ENCODE data around the gene IFNGR1. TPM values are rescaled to one million over a fixed set of nuclear protein-coding genes. Genes with fewer than 3 reads are reported as not detected.

Gene IFNGR1
- total and polyA plus RNA-seq, 2 experiments from 2014 or later, result 22.8 to 23.2 TPM

- H3K4me2 ChIP-seq, result no peak overlapping the region
- ATAC-seq (no peak), DNase-seq (ENCODE audit: low spot score) (no peak)
- peaks cover 67% of the 10 kb centered on the region for H3K9me3 Mint-ChIP-seq
- H3K27me3 Mint-ChIP-seq (ENCODE audit: insufficient read depth, low read depth, poor library complexity), result peaks cover 7% of the 10 kb centered on the region
- H3K9me2 ChIP-seq (ENCODE audit: insufficient read depth), result no peaks in the 10 kb centered on the region; the same call in 1 of the 2 replicates
- TF ChIP-seq STAT1 (IDR thresholded peaks at IDR 0.05; ENCODE audit: unreplicated experiment) (no peak), CTCF (conservative IDR thresholded peaks at IDR 0.05; ENCODE audit: low read depth in 2 of 2) (peak; percentile 18 to 38; a peak in 2 of 4 replicates), ZNF462 (CRISPR knock-in tag; IDR thresholded peaks at IDR 0.05) (no peak), REST (IDR thresholded peaks at IDR 0.05; ENCODE audit: unreplicated experiment) (no peak), ZNF331 (CRISPR knock-in tag; IDR thresholded peaks at IDR 0.05; ENCODE audit: low read depth) (no peak), NANOG (IDR thresholded peaks at IDR 0.05; ENCODE audit: borderline replicate concordance) (no peak), EZH2phosphoT487 (IDR thresholded peaks at IDR 0.05; ENCODE audit: unreplicated experiment) (no peak), ZNF114 (CRISPR knock-in tag; IDR thresholded peaks at IDR 0.05) (no peak)
- H3K27ac Mint-ChIP-seq, result no peak overlapping the region
- peaks cover 5% of the 10 kb centered on the region; the same call in 1 of the 2 replicates for H3K4me1 ChIP-seq (ENCODE audit: insufficient read depth)
- H3K4me3 ChIP-seq, result no peak overlapping the region
- H3K4me1 Mint-ChIP-seq, result peaks cover 2% of the 10 kb centered on the region; the same call in 2 of the 3 replicates
- no peaks in the 10 kb centered on the region for H3K27me3 ChIP-seq (ENCODE audit: insufficient read depth)
- H3F3A ChIP-seq (replicated peaks; ENCODE audit: low read depth), result no peaks in the 10 kb centered on the region
- no peaks in the 10 kb centered on the region for H3K36me3 ChIP-seq (ENCODE audit: insufficient read depth)
- no peak overlapping the region for H2AFZ ChIP-seq
- no peaks in the 10 kb centered on the region for H3K79me2 ChIP-seq (replicated peaks; ENCODE audit: insufficient read depth)
- H3K4me3 Mint-ChIP-seq, result no peak overlapping the region; the same call in 2 of the 3 replicates
- H4K20me1 ChIP-seq (replicated peaks; ENCODE audit: insufficient read depth), result no peaks in the 10 kb centered on the region
- peaks cover 53% of the 10 kb centered on the region for H3K36me3 Mint-ChIP-seq (ENCODE audit: low read depth)
- H3K27ac ChIP-seq (ENCODE audit: low read depth), result no peak overlapping the region
These were observed 53.6 kb downstream of the IFNGR1 start for GRCh38 chr6:137165375-137166246.
